ENCODE measurements around the gene VMP1. TPM values are rescaled to one million over a fixed set of nuclear protein-coding genes. Genes with fewer than 3 reads are reported as not detected.
"Not testable (repeated sequence)": the region's sequence is repeated elsewhere in the genome, so short reads cannot be mapped to it uniquely, and the experiment has no call there.

The VMP1 gene
- total and polyA plus RNA-seq, 2 donors (not counting 1 experiment from before 2014, with no cell fraction given), result 20.4 to 83.5 TPM

DNA sequence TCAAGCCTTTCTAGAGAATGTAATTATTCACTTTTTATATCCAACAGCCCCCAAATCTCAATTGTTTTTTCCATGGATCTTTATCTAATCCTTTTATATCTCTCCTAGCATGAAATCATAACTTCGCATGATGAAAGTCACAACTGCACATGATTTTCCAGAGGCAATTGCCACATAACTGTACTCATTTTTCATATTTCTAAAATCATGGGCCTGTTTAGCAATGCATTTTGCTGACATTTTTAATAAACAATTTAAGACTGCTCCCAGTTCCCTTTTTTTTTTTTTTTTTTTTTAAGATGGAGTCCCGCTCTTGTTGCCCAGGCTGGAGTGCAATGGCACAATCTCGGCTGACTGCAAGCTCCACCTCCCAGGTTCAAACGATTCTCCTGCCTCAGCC, 83.5 kb downstream of the VMP1 start:
- Histone ChIP-seq H2AFZ (ENCODE audit: insufficient read depth, low read depth, low read length, poor library complexity, severe bottlenecking) (no peak overlapping the region), H3K9me3 (ENCODE audit: control extremely low read depth in 1 of 3, control insufficient read depth in 2 of 3, insufficient read depth in 1 of 3, low read length in 2 of 3) (no peaks in the 10 kb centered on the region), H3K4me1 (ENCODE audit: control insufficient read depth in 2 of 2, insufficient read depth in 2 of 2, low read length in 2 of 2) (peaks cover 12 to 21% of the 10 kb centered on the region in 2 donors), H3K27ac (ENCODE audit: low read length in 2 of 2) (no peak overlapping the region), H3K27me3 (replicated peaks in 1 of 4; ENCODE audit: control extremely low read depth in 1 of 4, control insufficient read depth in 3 of 4, insufficient read depth in 4 of 4, low read length in 3 of 4) (no peaks in the 10 kb centered on the region), H4K20me1 (ENCODE audit: control insufficient read depth, insufficient read depth, low read length, poor library complexity, severe bottlenecking) (no peaks in the 10 kb centered on the region), H3K9ac (ENCODE audit: low read length) (no peak overlapping the region), H3K36me3 (replicated peaks in 1 of 2; ENCODE audit: control extremely low read depth in 1 of 2, control insufficient read depth in 1 of 2, extremely low read depth in 1 of 2, insufficient read depth in 2 of 2, low read length in 1 of 2) (no peaks in the 10 kb centered on the region), H3K79me2 (ENCODE audit: control insufficient read depth, insufficient read depth, low read length) (peaks cover 9% of the 10 kb centered on the region), H3K4me2 (replicated peaks; ENCODE audit: low read depth, low read length, poor library complexity, severe bottlenecking) (no peak overlapping the region), H3K4me3 (ENCODE audit: control extremely low read depth in 1 of 5, extremely low read depth in 1 of 5, insufficient read depth in 1 of 5, low read depth in 2 of 5, low read length in 4 of 5) (no peak overlapping the region)
- TF ChIP-seq, protein P1, sequence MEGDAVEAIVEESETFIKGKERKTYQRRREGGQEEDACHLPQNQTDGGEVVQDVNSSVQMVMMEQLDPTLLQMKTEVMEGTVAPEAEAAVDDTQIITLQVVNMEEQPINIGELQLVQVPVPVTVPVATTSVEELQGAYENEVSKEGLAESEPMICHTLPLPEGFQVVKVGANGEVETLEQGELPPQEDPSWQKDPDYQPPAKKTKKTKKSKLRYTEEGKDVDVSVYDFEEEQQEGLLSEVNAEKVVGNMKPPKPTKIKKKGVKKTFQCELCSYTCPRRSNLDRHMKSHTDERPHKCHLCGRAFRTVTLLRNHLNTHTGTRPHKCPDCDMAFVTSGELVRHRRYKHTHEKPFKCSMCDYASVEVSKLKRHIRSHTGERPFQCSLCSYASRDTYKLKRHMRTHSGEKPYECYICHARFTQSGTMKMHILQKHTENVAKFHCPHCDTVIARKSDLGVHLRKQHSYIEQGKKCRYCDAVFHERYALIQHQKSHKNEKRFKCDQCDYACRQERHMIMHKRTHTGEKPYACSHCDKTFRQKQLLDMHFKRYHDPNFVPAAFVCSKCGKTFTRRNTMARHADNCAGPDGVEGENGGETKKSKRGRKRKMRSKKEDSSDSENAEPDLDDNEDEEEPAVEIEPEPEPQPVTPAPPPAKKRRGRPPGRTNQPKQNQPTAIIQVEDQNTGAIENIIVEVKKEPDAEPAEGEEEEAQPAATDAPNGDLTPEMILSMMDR (IDR thresholded peaks at IDR 0.05), result no peak
- TF ChIP-seq EZH2 (IDR thresholded peaks at IDR 0.05; ENCODE audit: borderline replicate concordance, insufficient read depth, low read depth, low read length, poor library complexity, severe bottlenecking), result no peak
- ChIA-PET CTCF (interaction anchor here (0.6 to 0.8 kb wide), 3 partner anchors 8 to 1097 kb away, joined by 3 to 6 read pairs (median 3); no protein-coding TSS in a partner anchor), POLR2A (interaction anchor here (0.7 kb wide), 1 partner anchor 14 kb away, joined by 4 read pairs; no protein-coding TSS in a partner anchor)
- Mint-ChIP-seq H3K4me1 (peaks cover 19% of the 10 kb centered on the region), H3K27ac (no peak overlapping the region), H3K4me3 (no peak overlapping the region), H3K9me3 (ENCODE audit: insufficient read depth) (no peaks in the 10 kb centered on the region), H3K27me3 (no peaks in the 10 kb centered on the region)
- DNase-seq (no peak), ATAC-seq (ENCODE audit: low read depth) (no peak)
- WGBS (ENCODE audit: insufficient coverage), result 100% methylated on average over 1 of the region's 4 CpGs
- intact Hi-C loops (cut with micrococcal nuclease), result no loop called here

DNA sequence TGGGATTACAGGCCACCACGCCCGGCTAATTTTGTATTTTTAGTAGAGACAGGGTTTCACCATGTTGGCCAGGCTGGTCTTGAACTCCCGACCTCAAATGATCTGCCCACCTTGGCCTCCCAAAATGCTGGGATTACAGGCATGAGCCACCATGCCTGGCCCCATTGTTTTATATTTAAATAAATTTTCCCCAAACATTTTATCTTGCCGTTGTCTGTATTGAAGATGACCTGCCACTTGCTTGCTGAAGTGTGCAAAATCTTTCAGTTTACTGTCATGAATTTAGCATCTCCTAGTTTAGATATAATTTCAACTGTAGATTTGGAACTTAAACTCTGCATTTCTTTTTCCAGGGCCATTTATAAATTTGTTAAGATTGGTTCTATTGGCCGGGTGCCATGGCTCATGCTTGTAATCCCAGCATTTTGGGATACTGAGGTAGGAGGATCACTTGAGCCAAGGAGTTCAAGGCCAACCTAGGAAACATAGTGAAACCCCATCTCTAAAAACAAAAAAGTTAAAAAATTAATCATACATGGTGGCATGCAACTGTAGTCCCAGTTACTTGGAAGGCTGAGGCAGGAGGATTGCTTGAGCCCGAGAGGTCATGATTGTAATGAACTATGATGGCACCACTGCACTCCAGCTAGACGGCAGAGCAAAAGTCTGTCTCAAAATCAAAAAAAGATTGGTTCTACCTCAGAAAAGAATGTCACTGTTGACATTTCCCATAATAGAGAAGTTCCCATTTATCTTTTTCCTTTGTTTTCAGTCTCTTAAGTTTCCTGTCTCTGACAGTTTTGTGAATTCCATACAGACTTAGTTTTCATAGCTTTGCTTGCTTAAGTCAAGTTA, 84.4 kb downstream of the VMP1 start:
- H4K20me1 ChIP-seq (ENCODE audit: control insufficient read depth, insufficient read depth, low read length, poor library complexity, severe bottlenecking), result no peaks in the 10 kb centered on the region
- H3K27me3 ChIP-seq (replicated peaks in 1 of 4; ENCODE audit: control extremely low read depth in 1 of 4, control insufficient read depth in 3 of 4, insufficient read depth in 4 of 4, low read length in 3 of 4), result no peaks in the 10 kb centered on the region
- H2AFZ ChIP-seq (ENCODE audit: insufficient read depth, low read depth, low read length, poor library complexity, severe bottlenecking), result no peak overlapping the region
- H3K36me3 ChIP-seq (replicated peaks in 1 of 2; ENCODE audit: control extremely low read depth in 1 of 2, control insufficient read depth in 1 of 2, extremely low read depth in 1 of 2, insufficient read depth in 2 of 2, low read length in 1 of 2), result peaks cover 0 to 2% of the 10 kb centered on the region in 2 experiments
- H3K27ac ChIP-seq (ENCODE audit: low read length in 2 of 2), result no peak overlapping the region
- peaks cover 9% of the 10 kb centered on the region for H3K79me2 ChIP-seq (ENCODE audit: control insufficient read depth, insufficient read depth, low read length)
- TF ChIP-seq EZH2 (IDR thresholded peaks at IDR 0.05; ENCODE audit: borderline replicate concordance, insufficient read depth, low read depth, low read length, poor library complexity, severe bottlenecking), result no peak
- TF ChIP-seq, protein P1 (IDR thresholded peaks at IDR 0.05), result no peak
- Mint-ChIP-seq H3K27me3 (no peaks in the 10 kb centered on the region), H3K27ac (peak overlapping the region; percentile 53), H3K4me1 (peaks cover 10% of the 10 kb centered on the region), H3K9me3 (ENCODE audit: insufficient read depth) (no peaks in the 10 kb centered on the region), H3K4me3 (no peak overlapping the region)
- no peak overlapping the region for H3K4me2 ChIP-seq (replicated peaks; ENCODE audit: low read depth, low read length, poor library complexity, severe bottlenecking)
- ATAC-seq (ENCODE audit: low read depth) (no peak), DNase-seq (no peak)
- H3K4me3 ChIP-seq (ENCODE audit: control extremely low read depth in 1 of 5, extremely low read depth in 1 of 5, insufficient read depth in 1 of 5, low read depth in 2 of 5, low read length in 4 of 5), result no peak overlapping the region
- no peaks in the 10 kb centered on the region for H3K9me3 ChIP-seq (ENCODE audit: control extremely low read depth in 1 of 3, control insufficient read depth in 2 of 3, insufficient read depth in 1 of 3, low read length in 2 of 3)
- 83% methylated on average over 2 of the region's 7 CpGs for WGBS (ENCODE audit: insufficient coverage)
- H3K4me1 ChIP-seq (ENCODE audit: control insufficient read depth in 2 of 2, insufficient read depth in 2 of 2, low read length in 2 of 2), result peaks cover 7 to 12% of the 10 kb centered on the region in 2 donors
- H3K9ac ChIP-seq (ENCODE audit: low read length), result no peak overlapping the region
- ChIA-PET CTCF (interaction anchor here (0.7 kb wide), 1 partner anchor 1098 kb away, joined by 6 read pairs; no protein-coding TSS in a partner anchor), POLR2A (interaction anchor here (0.6 kb wide), 2 partner anchors 16 to 35 kb away, joined by 3 read pairs; no protein-coding TSS in a partner anchor)
- intact Hi-C loops (cut with micrococcal nuclease), result no loop called here

DNA sequence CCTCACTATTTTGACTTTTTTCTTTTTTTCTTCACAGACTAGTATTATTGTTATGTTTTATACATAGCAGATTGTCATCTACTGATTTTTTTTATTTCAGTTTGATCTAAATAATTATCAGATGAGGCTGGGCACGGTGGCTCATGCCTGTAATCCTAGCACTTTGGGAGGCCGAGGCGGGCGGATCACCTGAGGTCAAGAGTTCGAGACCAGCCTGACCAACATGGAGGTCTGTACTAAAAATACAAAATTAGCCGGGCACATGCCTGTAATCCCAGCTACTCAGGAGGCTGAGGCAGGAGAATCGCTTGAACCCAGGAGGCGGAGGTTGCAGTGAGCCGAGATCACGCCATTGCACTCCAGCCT, 85.0 kb downstream of the VMP1 start:
- 100% methylated on average over 2 of the region's 10 CpGs for WGBS (ENCODE audit: insufficient coverage)
- peak overlapping the region; percentile 53 for H3K27ac Mint-ChIP-seq

More for the DNA sequence above, 85.0 kb downstream of the VMP1 start:
- H3K9me3 Mint-ChIP-seq (ENCODE audit: insufficient read depth); H3K79me2 ChIP-seq (ENCODE audit: control insufficient read depth, insufficient read depth, low read length); intact Hi-C loops (cut with micrococcal nuclease); H3K4me3 Mint-ChIP-seq; H2AFZ ChIP-seq (ENCODE audit: insufficient read depth, low read depth, low read length, poor library complexity, severe bottlenecking); H3K27ac ChIP-seq (ENCODE audit: low read length in 2 of 2); H3K4me3 ChIP-seq (ENCODE audit: control extremely low read depth in 1 of 5, extremely low read depth in 1 of 5, insufficient read depth in 1 of 5, low read depth in 2 of 5, low read length in 4 of 5); H3K4me1 ChIP-seq (ENCODE audit: control insufficient read depth in 2 of 2, insufficient read depth in 2 of 2, low read length in 2 of 2); H3K9me3 ChIP-seq (ENCODE audit: control extremely low read depth in 1 of 3, control insufficient read depth in 2 of 3, insufficient read depth in 1 of 3, low read length in 2 of 3); ATAC-seq (ENCODE audit: low read depth); H4K20me1 ChIP-seq (ENCODE audit: control insufficient read depth, insufficient read depth, low read length, poor library complexity, severe bottlenecking); CTCF ChIA-PET; POLR2A ChIA-PET; H3K9ac ChIP-seq (ENCODE audit: low read length); H3K4me1 Mint-ChIP-seq; H3K4me2 ChIP-seq (replicated peaks; ENCODE audit: low read depth, low read length, poor library complexity, severe bottlenecking); H3K27me3 Mint-ChIP-seq; H3K36me3 ChIP-seq (replicated peaks in 1 of 2; ENCODE audit: control extremely low read depth in 1 of 2, control insufficient read depth in 1 of 2, extremely low read depth in 1 of 2, insufficient read depth in 2 of 2, low read length in 1 of 2); H3K27me3 ChIP-seq (replicated peaks in 1 of 4; ENCODE audit: control extremely low read depth in 1 of 4, control insufficient read depth in 3 of 4, insufficient read depth in 4 of 4, low read length in 3 of 4); DNase-seq: not testable (repeated sequence)

Measured in B cell (primary cell).